K562 (cell line): ENCODE results near the gene TJP3. TPM values are rescaled to one million over a fixed set of nuclear protein-coding genes. Genes with fewer than 3 reads are reported as not detected.
A peak's percentile ranks its signal among the peaks of the same experiment; 100 is the strongest.

Source experiments
- ATF1 ChIP-seq, 2 experiments: fragments of 450-650 bp in 1 of 2; IDR thresholded peaks; 2 replicates each; pipeline ENCODE4 v1.6.1; 2016; ENCODE audit warnings: missing compliant biosample characterization in 1 of 2, missing genetic modification characterization in 1 of 2
- MAFF ChIP-seq: IDR thresholded peaks from 2 replicates; pipeline ENCODE4 v1.6.1; 2012; ENCODE audit warnings: low read length, improper control_type of control experiment
- MYC ChIP-seq, 2 experiments: fragments of 250-450 bp in 1 of 2; sonication (Bioruptor Pico) in 1 of 2; IDR thresholded peaks; 2 replicates each; pipeline versions ENCODE4 v1.5.1 to v1.6.1; 2012 to 2021; ENCODE audit warnings: low read depth in 2 of 2, borderline replicate concordance in 1 of 2, improper control_type of control experiment in 1 of 2, low read length in 1 of 2, mild to moderate bottlenecking in 1 of 2, moderate library complexity in 1 of 2
- NCOA1 ChIP-seq: fragments of 450-650 bp; IDR thresholded peaks from 2 replicates; pipeline ENCODE4 v1.6.1; 2016; ENCODE audit warnings: low read depth
- NEUROD1 ChIP-seq: fragments of 150-350 bp; IDR thresholded peaks from 2 replicates; pipeline ENCODE4 v1.6.1; 2014; ENCODE audit warnings: borderline replicate concordance, low read length, low read depth; ENCODE audit not compliant: partially characterized antibody
- NFRKB ChIP-seq: fragments of 450-650 bp; IDR thresholded peaks from 2 replicates; pipeline ENCODE4 v1.6.1; 2016; ENCODE audit warnings: low read depth
- PPARD ChIP-seq: fragments of 250-450 bp; sonication (Bioruptor Pico); IDR thresholded peaks from 2 replicates; pipeline ENCODE4 v1.8.0; 2022; ENCODE audit warnings: inconsistent platforms, mild to moderate bottlenecking, moderate library complexity
- PYGO2 ChIP-seq: fragments of 450-650 bp; IDR thresholded peaks from 2 replicates; pipeline ENCODE4 v1.6.1; 2016; ENCODE audit warnings: mild to moderate bottlenecking, missing genetic modification characterization, moderate library complexity, missing compliant biosample characterization
- RBM34 ChIP-seq: fragments of 200-400 bp; formaldehyde crosslinking; IDR thresholded peaks from 2 replicates; pipeline ENCODE4 v1.6.1; 2018; ENCODE audit warnings: low read length, borderline replicate concordance; ENCODE audit not compliant: insufficient read depth
- RCOR1 ChIP-seq, 2 experiments: IDR thresholded peaks; 2 replicates each; pipeline ENCODE4 v1.6.1; 2012; ENCODE audit warnings: low read depth in 2 of 2, low read length in 2 of 2, borderline replicate concordance in 1 of 2, improper control_type of control experiment in 1 of 2
- RFX5 ChIP-seq: IDR thresholded peaks from 2 replicates; pipeline ENCODE4 v1.6.1; 2011; ENCODE audit warnings: low read depth, mild to moderate bottlenecking, improper control_type of control experiment, low read length
- SMAD3 ChIP-seq: fragments of 450-650 bp; formaldehyde crosslinking; conservative IDR thresholded peaks from 2 replicates; pipeline ENCODE4 v1.4.0; 2020; ENCODE audit warnings: mild to moderate bottlenecking
- TAF7 ChIP-seq: fragments of 450-650 bp; IDR thresholded peaks from 2 replicates; pipeline ENCODE4 v1.6.1; 2016; ENCODE audit warnings: missing genetic modification characterization, missing compliant biosample characterization
- TARDBP ChIP-seq: fragments of 450-650 bp; IDR thresholded peaks from 2 replicates; pipeline ENCODE4 v1.6.1; 2016
- TCF7L2 ChIP-seq: fragments of 150-350 bp; IDR thresholded peaks from 2 replicates; pipeline ENCODE4 v1.6.1; 2016; ENCODE audit warnings: low read depth, mild to moderate bottlenecking, low read length, moderate library complexity
- ZEB2 ChIP-seq: fragments of 450-650 bp; IDR thresholded peaks from 2 replicates; pipeline ENCODE4 v1.6.1; 2016
- polyA plus RNA-seq, 8 experiments: library from polyadenylated mRNA; depleted of rRNA in 4 of 8; stranded (reverse) in 5 of 8; unstranded in 3 of 8; fragments of >200 nt; fragmentation: Nextera tagmentation in 2 of 8; fragmentation: Illumina TruSeq in 1 of 8; extraction: Ambion mirVana in 2 of 8; extraction: Trizol in 1 of 8; gene quantifications; 2 replicates each; pipeline versions ENCODE4 v1.2.1 to v1.2.3, GENCODE V29; 2011 to 2014; ENCODE audit warnings: inconsistent platforms in 1 of 8, missing spikeins in 1 of 8
- total RNA-seq, 7 experiments: library from RNA; depleted of rRNA in 6 of 7; stranded (reverse); fragments of >200 nt in 6 of 7; fragmentation: Illumina TruSeq in 2 of 7; extraction: Trizol in 2 of 7; gene quantifications; 2 replicates each; pipeline versions ENCODE4 v1.2.1 to v1.2.3, GENCODE V29; 2011 to 2021; ENCODE audit warnings: low replicate concordance in 1 of 7

The TJP3 gene
- total and polyA plus RNA-seq, 9 of the 15 experiments (the other 6 are each of a cell fraction or from before 2014, with no cell fraction given) = 0.11 to 2.4 (median 0.57) TPM; not detected in 1

DNA sequence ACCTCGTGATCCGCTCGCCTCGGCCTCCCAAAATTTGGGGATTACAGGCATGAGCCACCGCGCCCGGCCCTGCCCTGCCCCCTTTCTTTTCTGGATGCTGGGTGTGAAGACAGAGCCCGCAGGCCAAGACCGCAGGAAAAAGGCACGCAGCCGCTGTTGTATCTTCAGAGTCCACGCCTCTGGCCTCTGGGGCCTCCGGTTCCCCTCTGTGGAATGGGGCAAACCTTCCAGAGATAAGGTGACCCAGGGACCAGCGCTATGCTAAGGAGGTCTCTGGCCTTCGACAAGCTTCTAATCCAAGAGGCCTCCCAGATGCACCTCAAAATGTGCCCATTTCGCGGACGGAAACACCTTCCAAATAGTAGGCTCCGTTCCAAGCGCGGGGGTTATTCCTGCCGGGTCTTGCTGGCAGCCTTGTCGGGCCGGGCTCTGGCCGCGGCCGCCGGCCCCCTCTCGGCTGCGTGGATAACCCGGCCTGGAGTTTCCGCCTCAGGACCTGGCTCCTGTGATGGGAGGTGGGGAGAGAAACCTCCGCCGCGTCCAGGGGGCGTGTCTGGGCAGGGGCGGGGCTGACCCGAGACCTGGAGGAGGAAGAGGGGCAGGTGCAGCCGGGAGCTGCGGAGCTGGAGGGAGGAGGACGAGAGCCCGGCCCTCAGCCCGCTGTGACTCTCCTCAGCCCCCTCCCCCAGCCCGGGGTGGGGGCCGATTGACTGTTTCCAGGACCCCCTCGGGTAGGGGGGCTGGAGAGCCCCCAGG lies 13.1 kb downstream of the TJP3 start (continued):
- TF ChIP-seq MYC (IDR thresholded peaks at IDR 0.05; ENCODE audit: low read depth, low read length) (peak; percentile 79), MYC (CRISPR knock-in tag; IDR thresholded peaks at IDR 0.05; ENCODE audit: borderline replicate concordance, low read depth) (0 out of 2 replicates have a peak, but pooled peaks have one; percentile 49), NEUROD1 (peak; percentile 100), ATF1 (CRISPR knock-in tag; IDR thresholded peaks at IDR 0.05) (peak; percentile 29; the same call in 1 of the 2 replicates), ATF1 (tag; IDR thresholded peaks at IDR 0.05) (peak; percentile 80), RCOR1 (IDR thresholded peaks at IDR 0.05; ENCODE audit: borderline replicate concordance in 1 of 2, low read depth in 2 of 2, low read length in 2 of 2) (peak; percentile 94 to 99), ZEB2 (no peak), SMAD3 (no peak), TAF7 (tag) (no peak), RFX5 (peak; percentile 82), MAFF (no peak), NFRKB (no peak), TCF7L2 (0 out of 2 replicates have a peak, but pooled peaks have one; percentile 37), TARDBP (no peak), NCOA1 (peak; percentile 68; the same call in 1 of the 2 replicates), RBM34 (no peak), PYGO2 (tag) (no peak), PPARD (CRISPR knock-in tag) (no peak)
- TF ChIP-seq, all 486 proteins: peak for 147
